ENCODE measurements around the gene ACSS3.

GRCh38 chr12:81211306-81211705 is 133.4 kb downstream of the ACSS3 start:
- TF ChIP-seq TBP (IDR thresholded peaks at IDR 0.05; ENCODE audit: low read depth, low read length) (no peak), ATF2 (IDR thresholded peaks at IDR 0.05; ENCODE audit: low read length) (no peak), CTCF (IDR thresholded peaks at IDR 0.05; ENCODE audit: control extremely low read depth in 1 of 3, insufficient read depth in 1 of 3, low read depth in 1 of 3, low read length in 3 of 3) (no peak), CREB1 (IDR thresholded peaks at IDR 0.05) (no peak), RBBP5 (IDR thresholded peaks at IDR 0.05; ENCODE audit: borderline replicate concordance, low read depth, low read length) (no peak), SIN3A (conservative IDR thresholded peaks at IDR 0.05 in 1 of 2, IDR thresholded peaks at IDR 0.05 in 1 of 2; ENCODE audit: low read depth in 1 of 2, low read length in 2 of 2) (no peak), RXRA (IDR thresholded peaks at IDR 0.05; ENCODE audit: insufficient read depth, low read depth, low read length) (no peak), BRCA1 (IDR thresholded peaks at IDR 0.05; ENCODE audit: low read depth, low read length) (no peak), EZH2 (IDR thresholded peaks at IDR 0.05; ENCODE audit: low read depth, low read length, severe bottlenecking) (no peak), JUND (IDR thresholded peaks at IDR 0.05; ENCODE audit: low read length) (no peak), RFX5 (IDR thresholded peaks at IDR 0.05; ENCODE audit: borderline replicate concordance, low read depth, low read length) (no peak), SIX5 (IDR thresholded peaks at IDR 0.05; ENCODE audit: low read depth, low read length) (no peak), ZNF274 (IDR thresholded peaks at IDR 0.05; ENCODE audit: borderline replicate concordance, extremely low read depth, low read length) (no peak)

All from H1 (cell line).